Kasumi-1 (cell line): ENCODE data around the gene SYNPO.
A peak's percentile ranks its signal among the peaks of the same experiment; 100 is the strongest.

ENCODE experiments used
- DNase-seq, 2 experiments: peaks; one replicate each; lab custom pipeline; 2025; lab: John Stamatoyannopoulos, UW

The SYNPO gene, protein sequence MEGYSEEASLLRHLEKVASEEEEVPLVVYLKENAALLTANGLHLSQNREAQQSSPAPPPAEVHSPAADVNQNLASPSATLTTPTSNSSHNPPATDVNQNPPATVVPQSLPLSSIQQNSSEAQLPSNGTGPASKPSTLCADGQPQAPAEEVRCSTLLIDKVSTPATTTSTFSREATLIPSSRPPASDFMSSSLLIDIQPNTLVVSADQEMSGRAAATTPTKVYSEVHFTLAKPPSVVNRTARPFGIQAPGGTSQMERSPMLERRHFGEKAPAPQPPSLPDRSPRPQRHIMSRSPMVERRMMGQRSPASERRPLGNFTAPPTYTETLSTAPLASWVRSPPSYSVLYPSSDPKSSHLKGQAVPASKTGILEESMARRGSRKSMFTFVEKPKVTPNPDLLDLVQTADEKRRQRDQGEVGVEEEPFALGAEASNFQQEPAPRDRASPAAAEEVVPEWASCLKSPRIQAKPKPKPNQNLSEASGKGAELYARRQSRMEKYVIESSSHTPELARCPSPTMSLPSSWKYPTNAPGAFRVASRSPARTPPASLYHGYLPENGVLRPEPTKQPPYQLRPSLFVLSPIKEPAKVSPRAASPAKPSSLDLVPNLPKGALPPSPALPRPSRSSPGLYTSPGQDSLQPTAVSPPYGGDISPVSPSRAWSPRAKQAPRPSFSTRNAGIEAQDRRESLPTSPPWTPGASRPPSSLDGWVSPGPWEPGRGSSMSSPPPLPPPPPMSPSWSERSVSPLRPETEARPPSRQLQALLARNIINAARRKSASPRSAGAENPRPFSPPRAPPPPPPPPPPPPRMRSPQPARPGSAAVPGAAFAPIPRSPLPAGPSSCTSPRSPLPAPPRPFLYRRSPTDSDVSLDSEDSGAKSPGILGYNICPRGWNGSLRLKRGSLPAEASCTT

DNA sequence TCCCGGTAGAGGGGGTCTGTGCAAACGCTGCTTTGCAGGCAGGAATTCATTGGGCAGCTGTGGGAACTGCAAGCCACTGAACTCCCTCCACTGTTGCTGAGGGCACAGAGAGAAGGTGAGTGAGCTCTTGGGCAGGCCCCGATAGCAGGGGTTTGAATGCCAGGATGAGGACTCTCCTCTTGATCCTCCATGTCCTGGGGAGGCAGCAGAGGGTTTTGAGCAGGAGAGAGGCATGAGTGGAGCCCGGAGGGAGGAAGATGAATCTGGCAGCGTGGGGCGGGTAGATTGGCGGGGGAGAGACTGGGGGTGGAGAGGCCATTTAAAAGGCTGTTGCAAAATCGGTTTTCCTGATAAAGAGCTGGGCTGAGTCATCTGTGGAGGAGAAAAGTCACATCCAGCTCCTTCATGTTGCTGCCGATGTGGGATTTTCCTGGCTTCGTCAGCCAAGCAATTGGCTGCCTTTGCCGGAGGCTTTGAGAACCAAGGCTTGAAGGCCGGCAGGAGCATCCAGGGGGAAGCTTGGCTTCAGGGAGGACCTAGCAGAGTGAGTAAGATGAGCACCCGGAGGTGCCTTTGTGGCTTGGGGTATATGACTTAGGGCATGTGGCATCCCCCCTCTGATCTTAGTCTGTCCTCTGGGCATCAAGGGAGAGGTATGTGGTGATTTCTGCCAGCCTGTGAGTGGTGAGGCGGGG is at the start of gene SYNPO:
Gene SYNPO, plus strand, starts transcription at position 350 of the 695 bp plus-strand sequence. CDS start 7,616 bp downstream, outside the sequence.
- peak; percentile 50 to 63 for DNase-seq

DNA sequence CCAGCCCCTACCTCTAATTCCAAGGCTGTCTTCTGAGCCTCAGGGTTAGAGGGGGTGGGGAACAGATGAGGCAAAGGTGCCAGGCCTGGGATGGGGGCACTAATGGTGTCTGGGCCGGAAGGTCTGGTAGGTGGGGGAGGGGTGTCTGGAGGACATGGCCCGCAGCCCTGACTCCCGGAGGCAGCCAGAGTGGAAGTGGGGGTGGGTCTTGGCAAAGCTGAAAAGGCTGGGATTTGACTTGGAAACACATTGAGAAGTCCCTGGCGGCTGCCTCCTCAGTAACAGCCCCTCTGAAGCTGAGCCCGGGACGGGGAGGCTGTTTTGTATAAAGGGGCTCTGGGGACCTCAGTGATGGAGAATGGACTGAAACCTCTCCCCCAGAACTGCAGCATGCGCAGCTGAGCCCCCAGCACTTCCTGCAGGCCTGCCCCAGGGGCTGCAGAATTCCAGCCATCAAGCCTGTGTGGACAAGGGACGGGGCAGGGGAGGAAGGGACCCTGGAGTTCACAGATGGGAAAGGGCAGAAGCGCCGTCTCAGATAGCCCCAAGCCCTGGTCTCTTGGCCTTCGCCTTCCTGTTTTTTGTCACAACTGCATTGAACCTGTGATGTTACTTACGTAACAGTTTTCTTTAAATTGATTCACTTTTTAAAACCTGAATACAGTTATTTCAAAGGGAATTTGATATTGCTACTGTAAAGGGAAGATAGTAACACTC is 49.3 kb upstream of the SYNPO start:
- DNase-seq, result no peak

GRCh38 chr5:150593593-150593992 is 46.9 kb upstream of the SYNPO start:
- DNase-seq, result no peak

DNA sequence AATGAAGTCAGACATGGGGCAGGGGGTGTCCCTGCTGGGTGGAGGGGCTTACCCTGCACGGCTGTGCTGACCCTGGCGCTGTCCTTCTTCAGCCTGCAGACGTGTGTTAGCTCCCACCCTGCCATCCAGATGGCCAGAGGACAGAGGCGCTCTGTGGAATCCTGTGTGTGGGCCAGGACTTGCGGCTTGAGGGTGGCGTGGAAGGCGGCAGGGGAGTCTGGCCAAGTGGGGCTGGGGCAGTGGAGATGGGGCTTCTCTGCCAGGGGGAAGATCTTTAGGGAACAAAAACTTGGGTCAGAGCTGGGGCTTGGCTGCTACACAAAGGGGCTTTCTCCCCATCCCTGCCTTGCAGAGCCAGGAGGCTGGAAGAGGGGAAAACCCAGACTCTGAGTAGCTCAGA is 46.5 kb upstream of the SYNPO start:
- DNase-seq, result no peak

DNA sequence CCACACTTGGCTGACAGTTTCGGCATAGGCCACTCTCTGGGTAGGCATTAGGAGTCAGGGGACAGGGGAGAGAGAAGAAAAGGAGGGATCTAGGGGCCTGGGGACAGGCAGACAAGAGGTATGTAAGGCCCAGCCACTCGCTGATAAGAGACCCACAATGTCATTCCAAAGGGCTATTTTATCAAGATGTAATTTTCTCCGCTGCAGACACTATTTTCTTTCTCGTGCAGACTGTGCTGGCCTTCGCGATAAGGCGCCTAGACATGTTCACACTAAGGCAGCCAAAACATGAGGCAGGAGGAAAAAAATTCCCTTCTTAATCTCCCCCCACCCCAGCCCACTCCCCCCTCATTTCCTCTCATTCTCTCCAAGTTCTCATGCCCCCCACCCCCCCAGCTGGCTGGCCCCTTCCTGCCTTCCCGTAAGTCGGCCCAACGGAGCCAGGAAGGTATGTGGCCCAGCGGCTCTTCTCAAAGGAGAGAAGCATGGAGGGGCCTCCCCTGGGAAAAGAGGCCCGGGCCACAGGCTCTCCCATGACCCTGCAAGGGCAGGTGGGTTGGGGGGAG is 44.9 kb upstream of the SYNPO start:
- DNase-seq, result no peak

DNA sequence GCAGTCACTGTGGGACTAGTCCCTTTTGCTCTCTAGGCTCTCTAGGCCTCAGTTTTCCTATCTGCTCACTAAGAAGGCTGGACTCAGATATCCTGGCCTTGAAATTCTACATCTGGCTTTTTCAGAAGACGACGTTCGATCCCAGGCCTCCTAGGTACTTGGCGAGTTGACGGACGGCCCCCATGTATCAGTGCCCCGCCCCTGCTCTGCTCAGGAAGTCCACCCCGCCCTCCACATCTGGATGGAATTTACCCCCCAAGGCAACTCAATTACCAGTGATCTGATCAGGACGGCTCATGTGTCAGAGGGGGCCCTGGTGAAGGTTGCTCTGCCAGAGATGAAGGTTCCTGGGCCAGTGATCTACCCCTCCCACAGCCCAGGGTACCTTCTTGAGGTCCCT is 44.1 kb upstream of the SYNPO start:
- no peak for DNase-seq

DNA sequence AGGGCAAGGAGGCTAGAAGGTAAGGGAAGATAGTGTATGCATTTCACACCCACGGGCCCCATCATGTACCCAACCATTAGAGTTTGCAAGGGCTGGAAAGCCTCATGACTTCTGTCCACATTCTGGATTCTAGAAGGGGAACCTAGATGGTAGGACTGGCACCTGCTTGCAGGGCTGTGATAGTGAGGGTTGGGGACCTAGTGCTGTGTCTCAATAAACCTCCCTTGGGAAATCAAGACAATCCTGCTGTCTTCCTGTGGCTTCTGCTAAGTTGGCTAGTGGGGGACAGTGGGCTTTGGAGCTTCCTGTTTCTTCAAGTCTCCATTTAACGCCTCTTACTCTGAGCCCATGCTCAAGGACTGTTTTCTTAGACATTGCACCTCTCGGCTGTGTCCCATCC is 43.6 kb upstream of the SYNPO start:
- DNase-seq, result peak; percentile 15 to 18

- DNase-seq, result no peak
Measured at GRCh38 chr5:150598006-150598405, 42.5 kb upstream of the SYNPO start.

- DNase-seq, result no peak
Measured at GRCh38 chr5:150598821-150599273, 41.6 kb upstream of the SYNPO start.

GRCh38 chr5:150599281-150599680 is 41.2 kb upstream of the SYNPO start:
- no peak for DNase-seq

GRCh38 chr5:150599917-150600511 is 40.4 kb upstream of the SYNPO start:
- no peak for DNase-seq

DNA sequence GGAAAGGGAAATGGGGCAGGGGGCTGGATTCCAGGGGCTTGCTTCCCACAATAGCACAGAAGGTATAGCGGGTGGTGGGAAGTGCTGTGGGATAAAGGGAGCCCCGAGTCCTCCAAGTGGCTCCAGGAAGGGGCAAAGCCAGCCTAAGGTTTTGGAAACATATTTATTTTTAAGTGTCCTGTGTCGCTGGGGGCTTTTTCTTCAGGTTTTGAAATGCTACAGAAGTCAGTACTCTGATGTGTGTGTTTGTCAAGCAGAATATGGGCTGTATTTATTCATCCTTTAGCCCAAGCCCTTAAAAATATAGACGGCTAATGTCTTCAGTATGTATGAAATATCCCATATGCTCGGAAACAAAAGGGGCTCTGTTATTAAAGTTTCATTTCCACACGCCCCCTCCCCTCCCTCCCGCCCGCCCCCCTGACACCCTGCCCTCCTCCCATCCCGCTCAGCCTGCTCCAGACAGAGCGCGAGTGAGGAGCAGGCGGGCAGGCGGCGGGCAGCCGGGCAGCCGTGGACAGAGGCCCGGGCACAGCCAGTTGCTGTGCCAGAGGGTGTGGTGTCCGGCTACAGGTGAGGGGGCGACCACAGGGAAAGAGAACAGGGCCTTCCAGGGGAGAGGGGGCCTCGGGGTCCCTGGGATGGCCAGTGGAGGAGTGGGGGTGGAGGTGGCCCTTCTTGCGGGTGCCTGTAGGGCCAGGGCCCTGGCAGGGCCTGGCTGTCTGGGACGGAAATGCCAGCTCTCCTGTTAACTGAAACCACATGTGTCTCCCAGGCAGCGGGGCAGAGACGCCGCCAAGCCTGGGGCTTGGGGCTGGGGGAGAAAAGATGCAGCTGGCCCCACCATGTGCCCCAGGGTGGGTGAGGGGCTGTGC is 39.6 kb upstream of the SYNPO start:
- DNase-seq, result no peak

DNA sequence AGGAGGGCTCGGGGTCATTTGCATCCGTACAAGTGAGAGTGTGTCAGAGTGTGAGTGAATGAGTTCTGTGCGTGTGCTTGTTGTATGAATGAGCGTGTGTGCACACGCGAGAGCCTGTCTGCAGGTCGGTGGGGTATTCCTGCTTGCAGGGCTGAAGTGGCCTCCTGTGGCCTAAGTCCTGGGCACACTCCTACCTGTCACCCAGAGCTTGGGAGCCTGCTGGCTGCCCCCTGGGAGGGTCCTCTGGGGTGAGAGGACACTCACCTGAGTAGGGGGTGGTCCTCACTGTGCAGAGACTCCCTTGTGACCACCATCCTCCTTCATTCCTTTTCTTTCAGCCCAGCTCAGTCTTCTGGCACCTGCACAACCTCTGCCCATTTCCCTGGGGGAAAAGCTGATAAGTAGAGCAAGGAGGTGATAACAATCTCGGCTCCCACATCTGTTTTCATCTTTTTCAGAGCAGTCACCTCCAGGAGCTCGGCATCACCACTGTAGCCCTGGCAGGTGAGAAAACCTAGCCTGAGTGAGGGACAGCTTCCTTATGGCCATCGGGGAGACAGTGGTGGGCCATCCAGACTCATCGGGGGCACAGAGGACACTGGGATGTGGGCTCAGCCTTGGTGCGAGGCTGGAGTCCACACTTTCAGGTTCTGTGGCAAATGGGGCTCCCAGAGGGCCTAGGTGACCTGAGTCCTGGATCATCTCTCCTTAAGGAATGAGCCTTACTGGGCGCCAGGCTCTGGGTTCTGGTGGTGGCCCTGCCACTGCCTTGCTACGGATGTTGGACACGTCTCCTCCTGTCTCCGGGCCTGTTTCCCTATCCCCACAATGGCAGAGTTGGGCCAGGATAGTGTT is 38.7 kb upstream of the SYNPO start:
- DNase-seq, result no peak

GRCh38 chr5:150603052-150603451 is 37.4 kb upstream of the SYNPO start:
- no peak for DNase-seq

DNA sequence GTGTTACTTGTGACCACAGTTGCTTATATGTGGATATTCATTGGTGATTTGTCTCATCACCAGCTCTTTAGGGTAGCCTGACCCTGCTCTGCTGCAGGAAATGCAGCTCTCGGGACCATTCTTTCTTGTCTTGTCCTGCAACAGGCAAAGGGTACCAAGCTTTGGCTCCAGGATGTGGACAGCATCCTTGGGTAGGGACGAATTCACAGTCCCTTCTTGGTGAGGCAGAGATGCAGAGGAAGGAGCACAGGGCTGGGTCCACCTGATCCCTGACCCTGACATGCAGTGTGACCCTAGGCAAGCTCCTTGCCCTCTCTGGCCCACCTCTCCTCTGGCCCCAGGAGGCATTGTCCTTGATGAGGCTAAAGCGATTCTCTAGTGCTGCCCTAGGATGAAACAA is 37.0 kb upstream of the SYNPO start:
- DNase-seq, result no peak

- DNase-seq, result no peak
Measured at GRCh38 chr5:150604010-150604409, 36.5 kb upstream of the SYNPO start.

DNA sequence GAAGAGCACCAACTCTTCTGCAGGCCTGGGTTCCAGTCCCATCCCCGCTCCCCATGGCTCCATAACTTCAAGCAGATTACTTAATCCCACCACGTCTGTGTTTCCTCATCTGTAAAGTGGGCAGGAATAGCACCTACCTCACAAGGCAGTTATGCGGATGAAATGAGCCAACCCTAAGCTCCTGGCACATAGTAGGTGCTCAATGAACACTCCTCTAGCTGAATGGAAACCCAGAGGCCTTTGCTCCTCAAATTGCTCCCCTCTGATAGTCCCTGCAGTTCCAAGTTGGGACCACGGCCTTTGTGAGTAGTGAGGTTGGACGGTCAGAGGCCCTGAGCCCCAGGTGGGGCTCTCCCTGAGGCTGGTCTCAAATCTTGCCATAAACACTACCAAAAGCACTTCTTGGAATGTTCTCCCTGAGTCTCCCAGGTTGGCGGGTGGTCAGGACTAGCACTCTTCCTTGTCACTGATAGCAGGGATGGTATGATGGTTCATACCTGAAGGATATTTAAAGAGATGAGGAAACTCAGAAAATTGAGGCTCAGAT is 35.5 kb upstream of the SYNPO start:
- DNase-seq, result no peak

DNA sequence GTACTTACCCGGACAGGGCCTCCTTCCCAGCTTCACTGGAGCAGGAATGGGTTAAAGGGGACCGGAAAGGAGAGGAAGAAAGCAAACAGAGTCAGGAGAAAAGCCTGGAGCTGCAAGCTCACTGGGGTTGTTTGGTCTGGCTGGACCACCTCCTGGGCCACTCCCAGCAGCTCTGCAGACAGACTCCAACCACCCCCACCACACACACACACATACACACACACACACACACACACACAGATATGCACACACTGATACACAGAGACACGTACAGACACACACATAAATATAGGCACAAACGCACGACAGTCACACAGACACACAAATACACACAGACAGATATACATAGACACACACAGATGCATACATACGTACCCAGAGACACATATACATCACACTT is 34.9 kb upstream of the SYNPO start:
- no peak for DNase-seq

GRCh38 chr5:150606476-150606875 is 34.0 kb upstream of the SYNPO start:
- DNase-seq, result no peak
